ENCODE results near the gene KHDC4. TPM values are rescaled to one million over a fixed set of nuclear protein-coding genes. Genes with fewer than 3 reads are reported as not detected.

The KHDC4 gene
- total RNA-seq, 1 experiment from 2014 or later: 57.7 TPM

DNA sequence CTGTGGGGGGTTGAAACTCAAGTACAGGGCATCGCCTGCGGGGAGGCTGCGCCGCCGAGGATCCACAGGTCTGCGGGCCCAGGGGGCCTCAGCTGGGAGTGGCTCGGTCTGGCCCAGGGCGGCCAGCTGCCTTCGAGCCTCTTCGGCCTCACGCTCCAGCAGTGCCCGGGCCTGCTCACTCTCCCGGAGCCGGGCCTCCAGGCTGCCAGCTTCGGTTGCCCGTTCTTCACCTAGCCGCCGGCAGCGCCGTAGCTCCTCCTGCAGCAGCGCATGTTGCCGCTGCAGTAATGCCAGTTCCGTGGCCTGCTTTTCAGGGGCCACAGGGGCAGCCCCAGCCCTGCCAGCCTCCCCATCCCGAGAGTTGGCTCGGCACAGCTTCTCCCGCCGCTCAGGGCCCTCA, 16.6 kb upstream of the KHDC4 start:
- Histone ChIP-seq H4K8ac (replicated peaks; ENCODE audit: insufficient read length, low read depth, low read length) (no peak overlapping the region), H2BK5ac (ENCODE audit: insufficient read length, low read length) (no peak overlapping the region), H3K4me1 (ENCODE audit: insufficient read depth, low read length) (no peaks in the 10 kb centered on the region), H3K23ac (ENCODE audit: insufficient read length, low read depth, low read length) (no peak overlapping the region), H3K79me1 (ENCODE audit: insufficient read depth, low read depth, low read length, poor library complexity, severe bottlenecking) (no peaks in the 10 kb centered on the region), H3K27me3 (ENCODE audit: insufficient read depth, low read length) (no peaks in the 10 kb centered on the region), H2BK20ac (ENCODE audit: low read depth, low read length, poor library complexity, severe bottlenecking) (no peak overlapping the region), H3K9ac (ENCODE audit: extremely low read depth, insufficient read length, low read length) (no peak overlapping the region), H2BK12ac (ENCODE audit: insufficient read length, low read depth, low read length) (no peak overlapping the region), H3T11ph (ENCODE audit: low read length) (no peak overlapping the region), H2AFZ (ENCODE audit: low read length) (no peak overlapping the region), H3K9me3 (ENCODE audit: control insufficient read depth, low read depth, low read length) (no peaks in the 10 kb centered on the region), H4K91ac (ENCODE audit: insufficient read length, low read depth, low read length) (no peak overlapping the region), H3K4ac (ENCODE audit: low read depth, low read length) (no peak overlapping the region), H3K18ac (ENCODE audit: insufficient read length, low read depth, low read length) (no peak overlapping the region), H2BK15ac (ENCODE audit: low read depth, low read length) (no peak overlapping the region), H3K23me2 (ENCODE audit: insufficient read length, low read depth, low read length, poor library complexity, severe bottlenecking) (no peaks in the 10 kb centered on the region), H3K14ac (ENCODE audit: insufficient read depth, low read length) (no peak overlapping the region), H2AK5ac (ENCODE audit: insufficient read length, low read length) (no peak overlapping the region), H3K4me2 (ENCODE audit: insufficient read depth, insufficient read length, low read length) (no peak overlapping the region), H3K27ac (ENCODE audit: insufficient read length, low read depth, low read length) (no peak overlapping the region), H2BK120ac (ENCODE audit: low read depth, low read length, poor library complexity, severe bottlenecking) (no peak overlapping the region), H3K79me2 (ENCODE audit: insufficient read depth, low read length) (no peaks in the 10 kb centered on the region), H4K5ac (ENCODE audit: insufficient read length, low read depth, low read length) (no peak overlapping the region), H3K56ac (ENCODE audit: insufficient read length, low read depth, low read length) (no peak overlapping the region), H4K20me1 (ENCODE audit: control insufficient read depth, insufficient read depth, insufficient read length) (no peaks in the 10 kb centered on the region)
- DNase-seq: no peak
- no CpG with 5 or more reads among the region's 27 CpGs for WGBS (ENCODE audit: extremely low coverage, insufficient read length, low lambda C conversion rate)
- Mint-ChIP-seq H3K27me3 (ENCODE audit: low read depth) (no peaks in the 10 kb centered on the region), H3K9me3 (no peaks in the 10 kb centered on the region), H3K27ac (no peak overlapping the region), H3K36me3 (ENCODE audit: insufficient read depth in 1 of 3, low read depth in 3 of 3) (peaks cover 47 to 91% (median 75%) of the 10 kb centered on the region in 3 experiments; a peak in 6 of 7 replicates), H3K4me3 (no peak overlapping the region), H3K4me1 (peaks cover 11 to 13% of the 10 kb centered on the region in 2 experiments)
- TF ChIP-seq, protein P1, sequence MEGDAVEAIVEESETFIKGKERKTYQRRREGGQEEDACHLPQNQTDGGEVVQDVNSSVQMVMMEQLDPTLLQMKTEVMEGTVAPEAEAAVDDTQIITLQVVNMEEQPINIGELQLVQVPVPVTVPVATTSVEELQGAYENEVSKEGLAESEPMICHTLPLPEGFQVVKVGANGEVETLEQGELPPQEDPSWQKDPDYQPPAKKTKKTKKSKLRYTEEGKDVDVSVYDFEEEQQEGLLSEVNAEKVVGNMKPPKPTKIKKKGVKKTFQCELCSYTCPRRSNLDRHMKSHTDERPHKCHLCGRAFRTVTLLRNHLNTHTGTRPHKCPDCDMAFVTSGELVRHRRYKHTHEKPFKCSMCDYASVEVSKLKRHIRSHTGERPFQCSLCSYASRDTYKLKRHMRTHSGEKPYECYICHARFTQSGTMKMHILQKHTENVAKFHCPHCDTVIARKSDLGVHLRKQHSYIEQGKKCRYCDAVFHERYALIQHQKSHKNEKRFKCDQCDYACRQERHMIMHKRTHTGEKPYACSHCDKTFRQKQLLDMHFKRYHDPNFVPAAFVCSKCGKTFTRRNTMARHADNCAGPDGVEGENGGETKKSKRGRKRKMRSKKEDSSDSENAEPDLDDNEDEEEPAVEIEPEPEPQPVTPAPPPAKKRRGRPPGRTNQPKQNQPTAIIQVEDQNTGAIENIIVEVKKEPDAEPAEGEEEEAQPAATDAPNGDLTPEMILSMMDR (conservative IDR thresholded peaks at IDR 0.05): no peak

Measured in H9 (cell line).